NCI-H1092 (cell line): Measurements from ENCODE around the gene MREG.
"Not testable (repeated sequence)": the region's sequence is repeated elsewhere in the genome, so short reads cannot be mapped to it uniquely, and the experiment has no call there.

Experiments
- DNase-seq: peaks from one replicate; lab custom pipeline; 2025; lab: John Stamatoyannopoulos, UW

The MREG gene

DNA sequence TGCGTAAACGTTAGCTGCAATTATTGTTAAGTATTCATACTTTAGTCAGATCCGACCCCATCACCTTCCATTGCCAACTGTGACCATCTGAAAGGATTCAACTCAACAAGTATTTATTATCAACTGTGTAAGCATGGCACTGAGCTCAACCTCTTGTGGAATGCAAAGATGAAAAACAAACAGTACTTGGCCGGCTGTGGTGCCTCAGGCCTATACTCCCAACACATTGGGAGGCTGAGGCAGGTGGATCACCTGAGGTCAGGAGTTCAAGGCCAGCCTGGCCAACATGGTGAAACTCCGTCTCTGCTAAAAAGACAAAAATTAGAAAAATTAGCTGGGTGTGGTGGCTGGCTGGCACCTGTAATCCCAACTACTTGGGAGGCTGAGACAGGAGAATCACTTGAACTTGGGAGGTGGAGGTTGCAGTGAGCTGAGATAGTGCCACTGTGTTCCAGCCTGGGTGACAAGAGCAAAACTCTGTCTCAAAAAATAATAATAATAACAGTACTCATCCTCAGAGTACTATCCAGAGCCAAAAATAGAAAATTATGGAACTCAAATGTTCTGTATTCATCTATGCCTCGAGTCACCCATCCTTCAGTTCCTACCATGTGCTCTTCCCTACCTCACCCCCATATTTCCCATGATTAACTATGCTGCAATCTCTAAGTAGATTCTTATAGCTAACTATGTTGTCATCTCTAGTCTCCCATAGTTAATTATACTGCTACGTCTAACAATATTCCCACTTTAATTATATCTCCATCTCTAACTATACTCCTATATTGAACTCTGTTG, 8.6 kb upstream of the MREG start:
- DNase-seq = no peak

- no peak for DNase-seq
Measured at GRCh38 chr2:216018709-216019108, 5.4 kb upstream of the MREG start.

DNA sequence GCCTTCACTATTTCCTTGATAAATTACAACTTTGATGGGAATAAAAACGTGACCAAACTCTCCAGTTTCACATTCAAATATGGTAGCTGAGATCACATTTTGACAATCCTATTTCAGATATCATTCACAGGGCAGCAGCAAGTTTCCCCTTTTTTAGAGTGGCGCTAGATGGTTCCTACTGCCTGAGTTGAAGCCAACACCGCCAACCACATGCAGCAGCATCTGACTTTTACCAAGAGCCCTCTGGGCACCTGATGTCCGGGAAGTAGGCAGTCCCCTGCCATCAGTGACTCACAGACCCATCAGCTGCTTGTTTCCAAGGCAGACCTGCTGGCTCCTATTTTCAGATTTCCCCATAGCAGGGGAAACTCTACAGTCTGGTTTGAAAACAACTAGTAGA, 4.0 kb upstream of the MREG start:
- DNase-seq = no peak

DNA sequence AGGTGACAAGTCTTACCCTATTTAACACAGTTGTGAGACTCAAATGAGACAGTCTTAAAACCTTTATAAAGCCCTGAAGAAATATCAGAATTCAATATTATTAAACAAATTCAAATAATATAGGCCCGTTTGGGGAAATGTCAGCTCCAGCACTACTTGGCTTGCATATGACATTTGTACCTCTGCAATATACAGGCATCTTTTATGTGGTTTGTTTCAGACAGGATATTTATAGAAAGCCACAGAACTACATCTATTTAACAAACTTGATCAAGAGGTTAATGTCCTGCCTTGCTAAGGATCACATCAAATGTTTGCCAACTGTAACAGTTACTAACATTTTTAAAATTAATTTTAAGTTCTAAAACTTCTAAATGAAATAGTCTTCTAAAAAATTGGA, 3.2 kb upstream of the MREG start:
- DNase-seq = no peak

DNA sequence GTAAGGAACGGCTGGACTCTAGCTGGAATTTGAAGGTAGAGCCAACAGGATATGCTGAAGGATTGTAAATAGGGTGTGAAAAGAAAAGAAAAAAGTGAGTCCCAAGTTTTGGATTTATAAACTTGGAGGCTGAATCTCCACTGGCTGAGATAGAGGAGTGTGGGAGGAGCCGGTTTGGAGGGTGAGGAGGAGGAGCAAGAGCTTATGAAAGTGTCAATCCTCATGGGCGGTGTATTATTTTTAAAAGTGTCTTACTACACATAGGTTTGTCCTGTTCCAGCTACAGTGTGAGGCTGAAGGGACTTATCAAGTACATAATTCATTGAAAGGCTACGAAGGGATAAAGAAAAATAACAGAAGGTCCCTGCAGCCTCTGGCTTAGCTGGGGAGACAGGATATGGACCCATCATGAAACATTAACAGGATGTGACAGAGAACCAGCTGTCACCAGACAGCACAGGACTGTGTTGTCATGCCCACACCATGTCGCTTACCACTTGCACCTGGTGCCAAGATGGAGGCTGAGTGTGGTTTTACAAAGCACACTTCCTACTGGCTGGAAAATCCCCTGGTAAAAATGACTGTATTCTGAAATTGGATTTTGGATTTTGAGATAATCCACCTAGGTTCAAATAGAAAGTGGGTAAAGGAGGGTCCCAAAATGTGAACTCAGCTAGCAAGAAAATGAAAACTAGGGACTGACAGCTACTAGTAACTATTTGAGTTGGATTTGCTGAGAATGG, 2.5 kb upstream of the MREG start:
- DNase-seq = no peak

DNA sequence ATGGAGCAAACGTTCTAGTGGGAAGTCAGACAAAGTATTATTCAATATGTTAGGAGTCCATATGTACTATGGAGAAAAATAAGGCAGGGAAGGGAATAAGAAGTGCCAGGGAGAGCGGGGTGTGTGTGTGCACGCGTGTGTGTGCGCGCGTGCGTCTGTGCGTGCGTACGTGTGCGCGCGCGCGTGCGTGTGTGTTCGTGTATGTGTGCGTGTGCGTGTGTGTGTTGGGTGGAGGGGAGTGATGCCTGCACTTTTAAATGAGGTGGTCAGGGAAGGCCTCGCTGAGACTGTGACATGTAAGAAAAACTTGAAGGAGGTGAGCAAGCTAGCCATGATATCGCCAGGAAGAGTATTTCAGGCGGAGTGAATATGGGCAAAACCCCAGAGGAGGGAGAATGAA, 1.6 kb upstream of the MREG start:
- DNase-seq = no peak

- no peak for DNase-seq
Measured at GRCh38 chr2:216014006-216014405, 655 bp upstream of the MREG start.

- no peak for DNase-seq
Measured at GRCh38 chr2:216012830-216013079, 596 bp downstream of the MREG start.

- no peak for DNase-seq
Measured at GRCh38 chr2:216012133-216012829, 1.1 kb downstream of the MREG start.

GRCh38 chr2:216009215-216009614, 4.1 kb downstream of the MREG start:
- DNase-seq = not testable (repeated sequence)

GRCh38 chr2:216008387-216008786, 5.0 kb downstream of the MREG start:
- DNase-seq = no peak

DNA sequence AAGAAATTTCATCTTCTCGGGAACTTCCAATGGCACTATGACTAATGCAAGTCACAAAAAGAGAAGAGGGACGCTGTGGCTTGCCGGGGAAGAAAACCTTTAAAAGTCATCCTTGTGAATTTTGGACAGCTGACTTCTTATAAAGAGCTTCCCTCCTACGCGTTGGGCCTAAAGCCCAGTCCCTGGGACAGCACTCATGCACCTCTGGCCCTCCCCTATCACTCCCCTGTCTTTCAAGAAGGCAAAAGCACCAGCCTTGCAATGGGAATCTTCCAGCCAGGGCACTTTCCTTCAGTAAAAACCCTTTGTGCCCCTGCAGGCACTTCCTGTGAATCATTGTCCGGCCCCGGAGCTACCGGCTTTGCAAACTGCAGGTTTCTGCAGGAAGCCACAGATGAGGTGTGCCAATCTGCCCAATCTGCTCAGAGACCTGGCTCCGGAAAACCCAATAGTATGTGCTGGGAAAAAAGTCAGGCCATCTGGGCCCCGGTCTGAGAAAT, 7.1 kb downstream of the MREG start:
- DNase-seq = no peak

DNA sequence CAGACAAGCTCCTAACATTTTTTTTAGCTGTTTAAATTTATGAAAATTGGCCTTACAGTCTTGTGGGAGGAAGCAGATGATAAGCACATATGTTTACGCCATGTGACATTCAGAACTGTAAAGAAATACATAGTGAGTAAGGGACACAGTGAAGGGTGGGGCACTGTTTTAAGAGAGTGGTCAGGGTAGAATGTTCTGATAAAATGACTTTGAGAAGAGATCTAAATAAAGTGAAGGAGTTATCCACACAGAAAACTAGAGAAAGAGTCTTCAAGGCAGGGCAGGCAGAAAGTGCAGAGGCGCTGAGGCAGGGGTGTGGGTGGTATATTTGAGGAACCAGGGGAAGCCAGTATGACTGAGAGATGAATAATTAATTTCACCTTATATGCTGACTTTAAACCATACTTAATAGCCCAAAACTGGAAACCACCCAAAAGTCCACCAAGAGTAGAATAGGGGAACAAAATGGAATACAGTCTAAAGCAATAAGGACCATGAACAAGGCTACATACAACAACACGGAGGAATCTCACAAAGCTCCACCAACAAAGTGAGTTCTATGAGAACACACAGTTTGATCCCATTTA, 8.6 kb downstream of the MREG start:
- no peak for DNase-seq

DNA sequence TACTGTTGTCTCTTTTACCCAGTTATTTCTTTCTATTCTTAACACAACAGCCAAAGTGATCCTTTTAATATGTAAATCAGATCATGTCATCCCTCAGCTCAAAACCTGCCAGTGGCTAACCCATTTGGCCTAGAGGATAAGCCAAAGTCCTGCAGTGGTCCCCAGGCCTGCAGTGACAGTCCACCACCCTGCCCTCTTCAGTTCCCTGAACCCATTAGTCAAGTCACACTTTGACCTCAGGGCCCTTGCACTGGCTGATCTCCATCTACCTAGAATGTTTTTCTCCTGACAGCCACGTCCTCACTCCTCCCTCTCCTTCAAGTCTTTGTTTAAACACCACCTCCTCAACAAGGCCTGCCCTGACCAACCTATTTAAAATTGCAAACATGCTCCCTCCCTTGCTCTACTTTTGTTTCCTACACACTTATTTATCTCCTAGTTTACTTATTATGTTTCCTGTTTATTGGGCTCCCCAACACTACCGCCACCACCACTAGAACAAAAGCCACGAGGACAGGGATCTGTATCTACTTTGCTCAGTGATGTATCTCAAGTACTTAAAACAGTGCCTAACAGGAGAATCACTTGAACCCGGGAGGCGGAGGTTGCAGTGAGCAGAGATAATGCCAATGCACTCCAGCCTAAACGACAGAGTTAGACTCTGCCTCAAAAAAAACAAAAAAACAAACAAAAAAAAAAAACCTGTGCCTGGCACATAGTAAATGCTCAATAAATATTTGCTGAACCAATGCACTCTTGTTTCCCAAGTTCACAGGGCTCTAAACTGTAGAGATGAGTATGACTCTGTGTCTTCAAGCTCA, 9.3 kb downstream of the MREG start:
- DNase-seq = no peak

- no peak for DNase-seq
Measured at GRCh38 chr2:216002693-216003092, 10.7 kb downstream of the MREG start.

DNA sequence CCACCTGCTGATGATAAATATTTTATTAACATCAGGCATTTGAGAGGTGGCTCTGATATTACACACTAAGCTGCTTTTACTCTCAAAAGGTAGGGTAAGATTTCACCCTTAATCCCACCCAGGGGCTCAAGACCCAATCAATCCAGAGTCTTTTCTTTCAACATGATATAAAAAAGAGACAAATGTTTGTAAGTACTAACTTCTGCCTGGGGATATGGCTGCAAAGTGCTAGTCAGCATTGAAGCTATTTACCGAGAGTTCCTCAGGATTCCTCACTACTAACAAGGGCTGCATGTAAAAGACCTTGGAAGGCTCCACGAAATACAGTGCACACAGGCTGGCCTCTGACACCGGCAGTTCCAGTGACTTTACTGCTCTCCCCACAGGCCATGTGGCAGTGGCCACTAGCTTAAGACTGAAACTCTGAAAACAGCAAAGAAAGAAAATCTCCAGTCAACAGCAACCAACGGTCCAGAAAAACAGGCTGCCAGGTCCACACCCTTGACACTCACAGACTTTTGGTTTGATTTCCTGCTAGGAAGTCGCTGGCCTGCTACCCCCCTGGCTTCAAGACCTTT, 11.2 kb downstream of the MREG start:
- DNase-seq = no peak

GRCh38 chr2:216001216-216002100, 11.9 kb downstream of the MREG start:
- no peak for DNase-seq

DNA sequence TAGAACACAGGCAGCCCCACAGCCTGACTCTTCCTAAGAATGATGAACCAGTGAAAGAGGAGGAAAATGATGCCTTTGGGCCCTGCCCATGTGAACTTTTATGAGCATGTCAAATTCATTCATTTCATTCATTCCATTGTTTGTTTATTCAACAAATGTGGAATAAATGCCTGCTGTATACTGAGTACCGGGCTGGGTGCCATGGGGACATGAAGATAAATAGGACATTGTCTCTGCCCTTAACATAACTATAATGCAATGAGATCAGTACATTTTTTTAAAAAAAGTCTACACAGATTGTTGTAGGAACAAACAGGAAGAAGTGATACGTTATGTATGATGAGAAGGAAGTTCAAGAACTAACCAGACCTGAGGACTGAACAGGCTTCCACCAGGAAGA, 14.7 kb downstream of the MREG start:
- DNase-seq = no peak

- no peak for DNase-seq
Measured at GRCh38 chr2:215997219-215997618, 16.1 kb downstream of the MREG start.

DNA sequence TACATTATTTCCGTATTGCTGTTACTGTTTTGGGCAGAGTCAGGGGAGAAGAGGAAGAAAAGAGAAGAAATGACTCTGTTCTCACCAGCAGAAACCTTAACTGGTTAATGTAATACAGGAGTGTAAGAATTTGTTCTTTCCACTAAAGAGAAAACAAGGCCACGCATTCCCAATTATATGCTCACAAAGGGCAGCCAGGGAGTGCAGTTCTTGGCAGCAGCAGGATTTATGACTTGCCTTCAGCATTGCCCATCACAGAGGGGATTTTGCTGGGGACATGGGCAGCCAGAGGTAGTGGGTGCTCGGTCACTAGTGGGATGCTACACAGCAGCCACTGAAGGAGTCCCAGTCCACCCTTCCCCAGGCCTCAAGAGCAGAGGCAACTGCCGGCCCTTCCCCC, 18.4 kb downstream of the MREG start:
- DNase-seq = no peak
